ENCODE results near the gene MAGI1. TPM values are rescaled to one million over a fixed set of nuclear protein-coding genes. Genes with fewer than 3 reads are reported as not detected.

MAGI1 gene
- polyA plus RNA-seq, 3 donors = not detected

- DNase-seq = no peak
- Histone ChIP-seq H4K20me1 (ENCODE audit: insufficient read depth, low read length) (no peaks in the 10 kb centered on the region), H3K36me3 (replicated peaks in 1 of 2; ENCODE audit: control insufficient read depth in 1 of 2, insufficient read depth in 2 of 2, low read length in 2 of 2) (no peaks in the 10 kb centered on the region), H3K27me3 (ENCODE audit: control insufficient read depth in 2 of 2, insufficient read depth in 2 of 2, low read length in 2 of 2) (no peaks in the 10 kb centered on the region), H3K27ac (ENCODE audit: low read depth in 1 of 2, low read length in 2 of 2) (no peak overlapping the region), H2AFZ (ENCODE audit: insufficient read depth, low read depth, low read length, poor library complexity, severe bottlenecking) (no peak overlapping the region), H3K9ac (ENCODE audit: insufficient read depth, low read length, poor library complexity, severe bottlenecking) (no peak overlapping the region), H3K4me2 (replicated peaks; ENCODE audit: extremely low read depth, low read length, poor library complexity, severe bottlenecking) (no peak overlapping the region), H3K79me2 (ENCODE audit: insufficient read depth, low read length) (no peaks in the 10 kb centered on the region), H3K9me3 (replicated peaks in 1 of 2; ENCODE audit: control insufficient read depth in 1 of 2, insufficient read depth in 1 of 2, low read length in 2 of 2) (no peaks in the 10 kb centered on the region), H3K4me1 (ENCODE audit: control insufficient read depth in 1 of 2, insufficient read depth in 2 of 2, low read length in 2 of 2) (no peaks in the 10 kb centered on the region), H3K4me3 (replicated peaks in 1 of 3; ENCODE audit: low read depth in 2 of 3, low read length in 3 of 3) (no peak overlapping the region)
- whole genome bisulfite sequencing (ENCODE audit: insufficient coverage) = no CpG with 5 or more reads among the region's 2 CpGs
- Mint-ChIP-seq H3K4me1 (no peaks in the 10 kb centered on the region), H3K27me3 (ENCODE audit: low read depth in 3 of 3) (no peaks in the 10 kb centered on the region), H3K36me3 (no peaks in the 10 kb centered on the region), H3K27ac (no peak overlapping the region), H3K4me3 (no peak overlapping the region), H3K9me3 (peaks cover 0 to 5% (median 0%) of the 10 kb centered on the region in 7 donors)
- intact Hi-C loops (cut with micrococcal nuclease) = no loop called here
- TF ChIP-seq CTCF (IDR thresholded peaks at IDR 0.05) = no peak
These were observed 476.3 kb downstream of the MAGI1 start for GRCh38 chr3:65562447-65562846.

DNA sequence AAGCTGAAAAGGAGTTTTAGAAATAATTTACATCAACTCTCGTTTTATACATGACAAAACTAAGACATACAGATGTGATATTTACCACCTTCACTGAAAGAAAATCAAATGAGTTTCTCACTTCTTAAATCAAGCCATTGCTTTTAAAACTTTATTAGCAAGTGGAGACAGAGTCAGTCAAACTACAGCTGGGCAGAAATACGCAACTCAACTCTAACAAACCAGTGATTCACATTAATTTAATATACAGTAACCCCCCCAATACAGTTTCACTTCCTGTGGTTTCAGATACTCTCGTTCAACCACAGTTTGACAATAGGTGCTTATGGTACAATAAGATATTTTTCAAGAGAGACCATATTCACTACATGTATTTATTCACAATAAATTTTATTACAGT, 477.1 kb downstream of the MAGI1 start:
- intact Hi-C loops (cut with micrococcal nuclease) = no loop called here
- H3K4me1 ChIP-seq (ENCODE audit: control insufficient read depth in 1 of 2, insufficient read depth in 2 of 2, low read length in 2 of 2) = no peaks in the 10 kb centered on the region
- no peaks in the 10 kb centered on the region for H3K9me3 ChIP-seq (replicated peaks in 1 of 2; ENCODE audit: control insufficient read depth in 1 of 2, insufficient read depth in 1 of 2, low read length in 2 of 2)
- no peak overlapping the region for H2AFZ ChIP-seq (ENCODE audit: insufficient read depth, low read depth, low read length, poor library complexity, severe bottlenecking)
- no peaks in the 10 kb centered on the region for H3K79me2 ChIP-seq (ENCODE audit: insufficient read depth, low read length)
- H3K36me3 Mint-ChIP-seq = no peaks in the 10 kb centered on the region
- H3K4me1 Mint-ChIP-seq = no peaks in the 10 kb centered on the region
- DNase-seq = no peak
- no peak for TF ChIP-seq CTCF (IDR thresholded peaks at IDR 0.05)
- no peaks in the 10 kb centered on the region for H3K27me3 ChIP-seq (ENCODE audit: control insufficient read depth in 2 of 2, insufficient read depth in 2 of 2, low read length in 2 of 2)
- H3K4me3 Mint-ChIP-seq = no peak overlapping the region
- H3K36me3 ChIP-seq (replicated peaks in 1 of 2; ENCODE audit: control insufficient read depth in 1 of 2, insufficient read depth in 2 of 2, low read length in 2 of 2) = no peaks in the 10 kb centered on the region
- WGBS (ENCODE audit: insufficient coverage) = 33% methylated on average over 1 of the region's 3 CpGs
- no peak overlapping the region for H3K4me3 ChIP-seq (replicated peaks in 1 of 3; ENCODE audit: low read depth in 2 of 3, low read length in 3 of 3)
- no peak overlapping the region for H3K27ac Mint-ChIP-seq
- no peak overlapping the region for H3K27ac ChIP-seq (ENCODE audit: low read depth in 1 of 2, low read length in 2 of 2)
- no peak overlapping the region for H3K9ac ChIP-seq (ENCODE audit: insufficient read depth, low read length, poor library complexity, severe bottlenecking)
- H3K4me2 ChIP-seq (replicated peaks; ENCODE audit: extremely low read depth, low read length, poor library complexity, severe bottlenecking) = no peak overlapping the region
- no peaks in the 10 kb centered on the region for H4K20me1 ChIP-seq (ENCODE audit: insufficient read depth, low read length)
- H3K9me3 Mint-ChIP-seq = peaks cover 0 to 5% (median 0%) of the 10 kb centered on the region in 7 donors
- no peaks in the 10 kb centered on the region for H3K27me3 Mint-ChIP-seq (ENCODE audit: low read depth in 3 of 3)

Measured in CD14-positive monocyte (primary cell).